ENCODE data around the gene PRIM2.
"Not testable (repeated sequence)": the region's sequence is repeated elsewhere in the genome, so short reads cannot be mapped to it uniquely, and the experiment has no call there.

PRIM2 gene

DNA sequence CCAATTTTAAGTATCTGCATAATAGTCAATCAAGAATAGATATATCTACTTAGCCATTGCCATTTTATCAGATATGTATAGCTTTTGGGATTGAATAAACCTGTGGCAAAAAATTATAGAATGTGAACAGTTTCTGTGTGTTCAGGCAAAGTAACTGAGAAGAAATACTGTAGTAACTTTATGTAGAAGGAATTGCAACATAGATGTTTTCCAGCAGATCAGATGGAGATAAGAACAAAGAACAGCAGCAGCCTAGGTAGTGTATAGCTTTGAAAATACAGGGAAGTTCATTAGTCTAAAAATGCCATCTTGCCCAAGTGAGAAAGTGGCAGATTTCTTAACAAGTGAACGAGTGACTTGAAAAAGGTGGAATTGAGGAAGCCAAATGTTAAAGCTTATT lies 197.7 kb downstream of the PRIM2 start:
- not testable (repeated sequence) for DNase-seq

GRCh38 chr6:57515845-57516244 lies 198.4 kb downstream of the PRIM2 start:
- DNase-seq, result not testable (repeated sequence)

DNA sequence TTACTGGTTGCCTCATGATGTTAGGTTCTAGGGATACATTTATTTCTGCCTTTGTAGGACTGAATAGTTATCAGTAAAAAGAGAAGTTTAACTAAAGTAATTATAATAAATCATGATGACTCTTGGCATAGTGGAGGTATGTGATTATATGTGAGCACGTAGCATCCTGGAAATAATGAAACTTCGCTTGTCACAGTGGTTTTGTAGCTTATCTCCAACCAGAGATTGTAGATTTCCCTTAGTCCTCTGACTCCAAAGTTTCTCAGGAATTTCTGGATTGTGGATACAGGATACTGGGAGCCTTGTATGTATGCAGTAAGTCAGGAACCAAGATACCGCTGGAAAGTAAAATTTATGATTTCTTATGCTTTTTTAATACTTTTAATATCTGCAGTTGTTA lies 199.3 kb downstream of the PRIM2 start:
- not testable (repeated sequence) for DNase-seq

DNA sequence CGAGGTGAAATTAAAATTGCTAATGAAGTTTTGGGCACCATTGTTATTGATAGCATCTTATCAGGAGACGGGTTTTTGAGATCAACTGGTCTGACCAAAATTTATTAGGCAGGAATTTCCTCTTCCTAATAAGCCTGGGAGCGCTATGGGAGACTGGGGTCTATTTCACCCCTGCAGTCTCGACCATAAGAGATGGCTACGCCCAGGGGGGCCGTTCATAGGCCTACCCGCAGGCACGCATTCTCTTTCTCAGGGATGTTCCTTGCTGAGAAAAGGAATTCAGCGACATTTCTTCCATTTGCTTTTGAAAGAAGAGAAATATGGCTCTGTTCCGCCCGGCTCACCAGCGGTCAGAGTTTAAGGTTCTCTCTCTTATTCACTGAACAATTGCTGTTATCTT lies 201.8 kb downstream of the PRIM2 start:
- DNase-seq, result not testable (repeated sequence)

DNA sequence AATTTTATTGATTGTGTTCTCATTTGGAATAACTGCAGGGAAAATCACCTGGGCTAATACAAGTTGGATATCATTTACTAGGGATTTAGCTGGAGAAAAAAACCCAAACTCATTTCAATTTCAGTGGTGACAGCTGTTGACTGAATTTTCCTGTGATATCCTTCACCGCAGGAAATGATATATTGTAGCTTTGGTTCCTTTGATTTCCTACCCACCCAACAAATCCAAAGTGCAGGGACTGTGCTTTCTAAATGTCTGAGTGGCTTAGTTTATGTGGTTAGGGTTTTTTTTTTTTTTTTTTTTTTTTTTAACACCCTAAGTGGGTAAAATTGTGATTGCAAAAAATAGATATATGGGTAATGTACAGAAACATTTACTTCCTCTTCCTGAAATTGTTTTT lies 203.7 kb downstream of the PRIM2 start:
- not testable (repeated sequence) for DNase-seq

DNA sequence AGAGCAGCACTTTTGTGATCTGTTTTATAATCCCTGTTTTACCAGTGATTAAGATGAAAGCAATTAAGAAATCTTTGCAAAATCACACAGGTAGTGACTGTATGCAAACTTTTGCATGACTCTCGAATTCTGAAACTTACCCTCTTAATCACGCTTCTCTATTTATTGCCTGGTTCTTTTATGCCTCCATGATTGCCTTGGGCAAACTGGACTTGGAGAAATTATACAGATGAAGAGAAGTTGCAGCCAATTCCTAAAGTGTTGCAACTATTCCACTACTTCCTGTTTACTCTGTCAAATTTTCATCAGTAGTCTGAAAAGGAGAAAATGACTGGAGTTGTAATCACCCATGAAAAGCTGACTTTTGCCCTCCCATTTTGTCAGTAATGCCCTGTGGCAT lies 205.8 kb downstream of the PRIM2 start:
- DNase-seq, result not testable (repeated sequence)

DNA sequence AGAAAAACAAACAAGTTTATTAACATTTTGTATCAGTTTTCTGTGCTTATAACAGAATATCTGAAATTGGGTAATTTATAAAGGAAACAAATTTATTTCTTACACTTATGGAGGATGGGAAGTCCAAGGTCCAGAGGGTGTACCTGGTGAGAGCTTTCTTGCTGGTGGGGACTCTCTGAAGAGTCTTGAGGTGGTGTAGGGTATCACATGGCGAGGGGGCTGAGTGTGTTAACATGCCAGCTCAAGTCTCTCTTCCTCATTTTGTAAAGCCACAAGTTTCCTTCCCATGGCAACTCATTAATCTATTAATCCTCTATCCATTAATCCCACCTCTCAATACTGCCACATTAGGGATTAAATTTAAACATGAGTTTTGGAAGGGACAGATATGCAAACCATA lies 212.3 kb downstream of the PRIM2 start:
- not testable (repeated sequence) for DNase-seq

DNA sequence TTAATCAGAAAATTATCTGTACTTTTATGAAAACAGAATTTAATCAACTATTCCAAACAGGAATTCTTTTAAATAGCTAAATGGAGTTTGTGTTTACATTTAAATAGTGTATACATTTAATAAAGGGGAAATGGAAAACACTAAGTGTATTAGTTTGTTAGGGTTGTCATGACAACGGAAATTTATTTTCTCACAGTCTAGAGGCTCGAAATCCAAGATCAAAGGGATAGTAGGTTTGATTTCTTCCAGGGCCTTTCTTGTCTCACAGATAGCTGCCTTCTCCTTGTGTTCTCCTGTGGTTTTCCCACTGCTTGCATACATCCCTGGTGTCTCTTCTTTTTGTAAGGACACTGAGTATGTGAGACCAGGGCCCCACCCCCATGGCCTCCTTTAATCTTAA lies 215.2 kb downstream of the PRIM2 start:
- DNase-seq, result not testable (repeated sequence)

DNA sequence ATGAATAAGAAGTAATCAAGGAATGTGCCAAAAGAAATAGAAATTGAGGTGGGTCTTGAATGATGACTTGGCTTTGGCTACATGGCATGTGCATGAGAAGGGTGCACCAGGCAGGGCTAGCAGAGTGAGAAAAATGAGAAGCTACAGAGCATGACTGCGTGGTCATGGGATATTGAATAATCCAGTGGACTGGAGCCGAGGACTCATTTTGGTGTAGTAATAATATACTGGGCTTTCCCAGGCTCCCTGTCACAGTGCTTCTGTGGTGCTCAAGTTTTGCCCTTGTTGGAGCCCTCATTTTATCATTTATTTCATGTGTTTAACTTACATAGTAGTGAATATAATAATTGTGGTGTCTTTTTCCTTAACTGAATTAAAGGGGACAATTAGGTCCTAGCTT lies 217.7 kb downstream of the PRIM2 start:
- DNase-seq, result not testable (repeated sequence)

DNA sequence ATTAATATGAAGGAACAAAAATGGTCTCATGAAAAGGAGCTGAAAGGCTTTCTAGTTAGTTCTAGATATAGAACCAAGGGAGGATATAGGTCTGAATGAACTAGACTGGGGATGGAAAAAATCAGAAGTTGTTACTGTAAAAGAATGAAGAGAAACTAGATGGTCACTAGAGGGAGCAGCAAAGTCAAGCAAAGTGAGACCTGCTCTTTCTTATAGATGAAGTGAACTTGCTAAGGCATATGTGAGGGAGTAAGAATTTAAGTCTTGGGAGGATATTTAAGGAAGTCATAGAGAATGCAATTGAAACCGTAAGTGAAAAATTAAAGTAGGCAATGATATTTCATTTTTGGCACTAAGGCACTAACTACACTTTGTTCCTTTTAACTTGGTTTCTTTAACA lies 218.6 kb downstream of the PRIM2 start:
- not testable (repeated sequence) for DNase-seq

DNA sequence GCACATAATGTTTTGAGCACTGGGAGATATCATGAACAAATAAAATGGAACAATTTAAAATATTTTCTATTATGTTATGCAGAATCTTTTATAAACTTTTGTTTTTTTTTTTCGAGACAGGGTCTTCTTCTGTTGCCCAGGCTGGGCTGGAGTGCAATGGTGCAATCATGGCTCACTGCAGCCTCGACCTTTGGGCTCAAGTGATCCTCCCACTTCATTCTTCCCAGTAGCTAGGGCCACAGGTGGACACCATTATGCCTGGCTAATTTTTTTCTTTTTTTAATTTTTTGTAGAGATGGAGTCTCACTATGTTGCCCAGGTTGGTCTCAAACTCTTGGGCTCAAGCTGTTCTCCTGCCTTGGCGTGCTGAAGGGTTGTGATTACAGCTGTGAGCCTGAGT lies 220.5 kb downstream of the PRIM2 start:
- DNase-seq, result not testable (repeated sequence)

DNA sequence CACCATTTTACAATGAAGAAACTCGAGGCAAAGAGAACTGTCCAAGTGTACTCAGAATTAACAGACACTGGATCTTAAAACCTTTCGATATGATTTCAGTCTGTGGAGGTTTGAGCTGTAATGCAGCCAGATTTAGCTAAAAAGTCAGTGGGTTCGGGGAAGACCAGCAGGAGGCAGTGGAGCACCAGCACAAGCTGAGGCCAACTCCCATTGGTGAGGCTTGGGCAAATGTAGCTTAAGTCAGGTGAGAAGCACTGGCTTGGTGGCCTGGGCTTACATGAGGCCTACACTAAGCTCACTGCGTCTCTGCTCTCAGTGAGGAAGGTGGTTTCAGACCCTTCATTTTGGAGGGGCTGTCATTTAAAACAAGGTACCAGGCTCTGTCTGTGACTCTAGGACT lies 234.5 kb downstream of the PRIM2 start:
- not testable (repeated sequence) for DNase-seq

DNA sequence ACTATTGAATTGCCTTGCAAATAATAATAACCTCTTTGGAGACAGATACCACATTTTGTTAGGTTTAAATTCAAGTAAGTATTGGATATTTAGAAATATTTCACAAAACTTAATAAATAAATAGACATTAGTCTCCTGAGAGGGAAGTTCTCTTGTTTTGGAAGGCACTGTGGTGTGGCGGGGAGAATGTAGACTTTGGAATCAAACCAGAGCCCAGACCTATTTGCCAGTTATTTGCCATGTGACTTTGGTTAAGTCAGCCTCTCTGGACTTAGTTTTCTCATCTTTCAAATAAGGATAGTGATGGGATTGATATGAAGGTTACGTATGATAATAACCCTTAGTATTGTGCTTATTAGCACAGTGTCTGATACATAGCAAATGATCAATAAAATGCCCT lies 240.4 kb downstream of the PRIM2 start:
- not testable (repeated sequence) for DNase-seq

DNA sequence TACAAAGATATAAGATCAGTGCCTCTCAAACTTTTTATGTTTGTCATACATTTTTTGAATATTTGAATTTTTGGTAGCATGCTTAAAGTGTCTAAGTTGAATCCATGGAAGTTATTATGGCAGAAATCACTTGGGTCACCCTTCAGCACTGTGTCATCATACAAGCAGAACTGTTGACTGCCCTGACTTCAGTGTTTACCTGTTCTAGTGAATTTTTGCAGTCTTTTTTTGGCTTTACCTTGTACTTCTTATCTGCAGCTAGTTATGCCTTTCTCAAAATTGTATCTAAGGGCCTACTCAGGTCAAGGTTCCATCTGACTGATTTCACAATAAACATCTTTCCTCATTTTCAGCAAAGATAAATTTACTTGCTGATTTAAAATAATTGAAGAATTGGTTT lies 241.7 kb downstream of the PRIM2 start:
- DNase-seq, result not testable (repeated sequence)

DNA sequence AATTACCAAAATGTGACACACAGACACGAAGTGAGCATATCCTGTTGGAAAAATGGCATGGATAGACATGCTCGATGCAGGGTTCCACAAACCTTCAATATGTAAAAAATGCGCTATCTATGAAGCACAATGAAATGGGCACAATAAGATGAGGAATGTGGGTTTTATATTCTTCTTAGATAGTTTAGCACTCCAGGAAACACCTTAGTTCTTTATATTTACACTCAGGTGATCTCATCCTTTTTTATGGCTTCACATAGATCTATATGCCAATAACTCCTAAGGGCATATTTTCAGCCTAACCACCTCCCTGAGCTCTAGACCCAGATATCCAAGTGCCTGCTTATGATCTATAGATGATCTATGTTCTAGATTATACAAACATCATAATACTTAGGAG lies 244.8 kb downstream of the PRIM2 start:
- DNase-seq, result not testable (repeated sequence)

DNA sequence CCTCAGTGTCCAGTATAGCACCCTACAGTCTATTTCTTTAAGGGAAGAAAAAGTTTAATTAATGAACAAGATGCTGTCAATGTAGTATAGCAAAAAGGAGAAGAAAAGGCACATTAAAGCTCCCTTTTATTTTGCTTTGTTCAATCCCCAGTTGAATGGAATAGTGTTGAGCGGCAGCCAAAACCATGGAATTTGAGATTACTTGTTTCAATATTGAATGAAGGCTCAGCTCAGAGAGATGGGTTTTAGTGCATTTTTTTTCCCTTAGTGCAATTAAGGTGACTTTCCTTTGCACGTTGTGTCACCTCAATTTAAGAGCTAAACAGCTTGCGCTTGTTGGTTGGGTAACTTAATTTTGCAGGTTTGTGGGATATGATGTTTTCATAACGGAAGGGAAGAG lies 254.7 kb downstream of the PRIM2 start:
- not testable (repeated sequence) for DNase-seq

- not testable (repeated sequence) for DNase-seq
Observed at GRCh38 chr6:57572844-57573243, 255.4 kb downstream of the PRIM2 start.

DNA sequence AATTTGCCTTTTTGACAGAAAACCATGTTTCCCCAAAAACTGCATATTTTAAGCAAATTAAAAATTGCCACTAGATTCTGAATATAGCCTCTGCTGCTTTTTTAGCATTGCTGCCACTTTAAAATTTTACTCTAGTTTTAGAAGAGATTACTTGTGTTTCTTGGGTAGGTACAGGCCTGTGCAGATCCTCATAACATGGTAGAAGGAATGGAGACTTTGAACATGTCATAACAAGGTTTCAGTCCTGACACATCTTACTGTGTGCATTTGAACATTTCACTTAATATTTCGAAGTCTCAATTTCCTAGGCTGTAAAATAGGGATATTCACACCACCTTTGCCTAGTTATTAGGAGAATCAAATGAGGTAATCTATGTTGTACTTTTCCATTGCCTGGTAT lies 259.6 kb downstream of the PRIM2 start:
- DNase-seq, result not testable (repeated sequence)

GRCh38 chr6:57579489-57579888 lies 262.1 kb downstream of the PRIM2 start:
- DNase-seq, result not testable (repeated sequence)

DNA sequence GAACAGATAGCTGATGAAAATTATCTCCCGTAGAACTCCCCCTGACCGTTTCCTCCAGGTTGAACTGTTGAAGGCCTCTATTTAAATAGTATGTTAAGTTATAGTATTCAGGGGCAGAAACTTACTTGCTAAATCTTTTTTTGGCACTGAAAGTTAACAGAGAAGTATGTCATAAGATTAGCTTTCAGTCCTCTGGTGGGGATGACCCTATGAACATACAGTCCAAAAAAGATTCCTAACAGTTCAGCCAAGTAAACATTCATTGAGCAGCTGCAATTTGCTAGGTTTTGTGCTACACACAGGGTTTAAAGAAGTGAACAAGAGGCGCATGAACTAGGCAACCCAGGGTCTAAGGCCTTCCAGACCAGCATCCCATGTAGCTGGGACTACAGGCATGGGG lies 264.2 kb downstream of the PRIM2 start:
- not testable (repeated sequence) for DNase-seq

GRCh38 chr6:57601105-57601504 lies 283.7 kb downstream of the PRIM2 start:
- not testable (repeated sequence) for DNase-seq

DNA sequence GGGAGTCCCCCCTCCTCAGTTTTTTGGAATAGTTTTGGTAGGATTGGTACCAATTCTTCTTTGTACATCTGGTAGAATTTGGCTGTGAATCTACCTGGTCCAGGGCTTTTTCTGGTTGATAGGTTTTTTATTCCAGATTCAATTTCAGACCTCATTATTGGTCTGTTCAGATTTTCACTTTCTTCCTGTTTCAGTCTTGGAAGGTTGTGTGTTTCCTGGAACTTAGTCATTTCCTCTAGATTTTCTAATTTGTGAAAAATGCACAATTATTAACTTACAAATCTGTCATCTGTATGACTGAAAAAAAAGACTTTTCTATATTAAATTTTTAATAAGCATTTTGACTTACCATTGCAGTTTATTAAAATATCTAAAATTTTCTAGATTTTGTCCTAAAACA lies 287.9 kb downstream of the PRIM2 start:
- DNase-seq, result not testable (repeated sequence)

DNA sequence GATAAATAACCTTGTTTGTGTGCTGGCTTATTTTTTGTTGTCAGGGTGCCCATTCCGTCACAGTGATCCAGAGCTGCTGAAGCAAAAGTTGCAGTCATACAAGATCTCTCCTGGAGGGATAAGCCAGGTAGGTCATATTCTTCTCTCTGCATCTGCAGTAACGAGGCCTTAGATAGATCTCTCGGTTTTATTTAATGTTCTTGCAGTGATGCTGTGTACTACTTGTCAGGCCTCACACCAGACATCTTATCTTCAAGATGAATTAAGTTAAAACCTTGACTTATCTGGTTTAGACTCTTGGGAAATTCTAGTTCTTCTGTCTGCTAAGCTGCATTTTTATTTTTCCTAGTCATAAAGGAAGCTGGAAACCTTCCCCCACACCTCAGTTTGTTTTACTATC lies 288.9 kb downstream of the PRIM2 start:
- not testable (repeated sequence) for DNase-seq

DNA sequence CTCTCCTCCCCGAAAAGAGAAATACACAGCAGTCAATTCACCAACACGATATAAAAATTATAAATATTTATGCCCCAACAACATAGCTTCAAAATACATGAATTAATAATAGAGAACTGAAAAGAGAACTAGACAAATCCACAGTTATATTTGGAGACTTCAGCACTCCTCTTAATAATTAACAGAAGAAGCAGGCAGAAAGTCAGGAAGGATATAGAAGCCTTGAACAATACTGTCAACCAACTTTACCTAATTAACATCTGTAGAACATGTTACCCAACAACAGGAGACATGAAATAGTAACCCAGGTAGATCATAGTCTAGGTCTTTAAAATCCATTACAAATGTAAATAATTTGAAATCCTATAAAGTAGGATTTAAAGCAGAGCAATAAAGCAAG lies 293.2 kb downstream of the PRIM2 start:
- not testable (repeated sequence) for DNase-seq

- not testable (repeated sequence) for DNase-seq
Observed at GRCh38 chr6:57618959-57619358, 301.5 kb downstream of the PRIM2 start.

- not testable (repeated sequence) for DNase-seq
Observed at GRCh38 chr6:57631773-57632172, 314.3 kb downstream of the PRIM2 start.

All from SIG-M5 (cell line).